WTC11 (cell line): ENCODE data around the gene DISP2. TPM values are rescaled to one million over a fixed set of nuclear protein-coding genes. Genes with fewer than 3 reads are reported as not detected.

Source experiments
- ATAC-seq: fragments of 200-7000 bp; cut with Tn5 transposase; 2 replicates; pipeline ENCODE4 v1.10.0; 2021; ENCODE audit warnings: mild to moderate bottlenecking, moderate library complexity
- CTCF ChIA-PET: fragments of 300-600 bp; sonication (Branson Sonifier 250); formaldehyde crosslinking; loops from one replicate; lab custom pipeline; 2021; ENCODE audit warnings: antibody characterized with exemption; lab: Charles Lee
- POLR2A ChIA-PET: fragments of 350-600 bp; sonication (Branson Sonifier 250); formaldehyde crosslinking; loops from one replicate; lab custom pipeline; 2021; ENCODE audit warnings: antibody characterized with exemption; lab: Charles Lee
- DNase-seq: peaks from one replicate; pipeline ENCODE4 v3.0.0; 2021; ENCODE audit warnings: low spot score
- H3K27ac Mint-ChIP-seq: 2 replicates; pipeline ENCODE4 v1.8.0; 2021; ENCODE audit warnings: mixed read lengths
- H3K27me3 Mint-ChIP-seq: 2 replicates; pipeline ENCODE4 v1.8.0; 2021; ENCODE audit warnings: low read depth, mild to moderate bottlenecking, moderate library complexity, mixed read lengths
- H3K36me3 Mint-ChIP-seq: 2 replicates; pipeline ENCODE4 v1.8.0; 2021; ENCODE audit warnings: mixed read lengths
- H3K4me1 Mint-ChIP-seq: 2 replicates; pipeline ENCODE4 v1.8.0; 2022; ENCODE audit warnings: mixed read lengths
- H3K4me3 Mint-ChIP-seq: 2 replicates; pipeline ENCODE4 v1.8.0; 2021; ENCODE audit warnings: mild to moderate bottlenecking, moderate library complexity, mixed read lengths
- H3K9me3 Mint-ChIP-seq: 2 replicates; pipeline ENCODE4 v1.8.0; 2021; ENCODE audit warnings: mixed read lengths
- ATF1 ChIP-seq: sonication (generic); formaldehyde crosslinking; IDR thresholded peaks from 2 replicates; pipeline ENCODE4 v1.8.1; 2023; ENCODE audit warnings: mild to moderate bottlenecking, moderate library complexity, missing genetic modification reagents
- ETV6 ChIP-seq: sonication (generic); formaldehyde crosslinking; IDR thresholded peaks from 2 replicates; pipeline ENCODE4 v1.8.1; 2022; ENCODE audit warnings: mild to moderate bottlenecking, missing genetic modification reagents
- GRHL2 ChIP-seq: fragments of 250-450 bp; sonication (Bioruptor Pico); IDR thresholded peaks from 2 replicates; pipeline ENCODE4 v1.8.0; 2022; ENCODE audit warnings: mild to moderate bottlenecking, moderate library complexity; ENCODE audit not compliant: insufficient replicate concordance, severe bottlenecking
- NFATC4 ChIP-seq: fragments of 250-450 bp; sonication (Bioruptor Pico); IDR thresholded peaks from 2 replicates; pipeline ENCODE4 v1.9.0; 2021; ENCODE audit warnings: mild to moderate bottlenecking
- PRRX2 ChIP-seq: fragments of 250-450 bp; sonication (Bioruptor Pico); IDR thresholded peaks from 2 replicates; pipeline ENCODE4 v1.8.0; 2021; ENCODE audit warnings: mild to moderate bottlenecking
- TP53 ChIP-seq: sonication (generic); formaldehyde crosslinking; IDR thresholded peaks from 2 replicates; pipeline ENCODE4 v1.8.1; 2023; ENCODE audit warnings: mild to moderate bottlenecking, missing genetic modification reagents
- ZNF317 ChIP-seq: sonication (generic); formaldehyde crosslinking; IDR thresholded peaks from 2 replicates; pipeline ENCODE4 v1.8.1; 2023; ENCODE audit warnings: low read depth, mild to moderate bottlenecking, moderate library complexity, missing genetic modification reagents, borderline replicate concordance
- ZNF416 ChIP-seq: fragments of 250-450 bp; sonication (Bioruptor Pico); IDR thresholded peaks from 2 replicates; pipeline ENCODE4 v1.9.0; 2021; ENCODE audit warnings: mild to moderate bottlenecking, inconsistent platforms
- total RNA-seq: library from RNA; stranded (reverse); gene quantifications from 3 replicates; pipeline ENCODE4 v1.2.3, GENCODE V29; 2021
- TF ChIP-seq, protein P1 (sequence below): sonication (generic); formaldehyde crosslinking; IDR thresholded peaks from 2 replicates; pipeline ENCODE4 v1.8.1; 2023; ENCODE audit warnings: mild to moderate bottlenecking, moderate library complexity, missing genetic modification reagents
- TF ChIP-seq, protein P2 (sequence below): sonication (generic); formaldehyde crosslinking; IDR thresholded peaks from 2 replicates; pipeline ENCODE4 v1.8.1; 2022; ENCODE audit warnings: low read depth, mild to moderate bottlenecking, moderate library complexity, missing genetic modification reagents, borderline replicate concordance
- TF ChIP-seq, protein P3 (sequence below): sonication (generic); formaldehyde crosslinking; IDR thresholded peaks from 2 replicates; pipeline ENCODE4 v1.8.1; 2022; ENCODE audit warnings: missing genetic modification reagents, borderline replicate concordance
- TF ChIP-seq, protein P4 (sequence below): sonication (generic); formaldehyde crosslinking; IDR thresholded peaks from 2 replicates; pipeline ENCODE4 v1.8.1; 2022; ENCODE audit warnings: mild to moderate bottlenecking, missing genetic modification reagents, moderate library complexity, borderline replicate concordance
- TF ChIP-seq, protein P5 (sequence below): sonication (generic); formaldehyde crosslinking; IDR thresholded peaks from 2 replicates; pipeline ENCODE4 v1.8.1; 2023; ENCODE audit warnings: mild to moderate bottlenecking, missing genetic modification reagents
- TF ChIP-seq, protein P6 (sequence below): fragments of 250-450 bp; sonication (Bioruptor Pico); IDR thresholded peaks from 2 replicates; pipeline ENCODE4 v1.8.0; 2021; ENCODE audit warnings: mild to moderate bottlenecking
- TF ChIP-seq, protein P7 (sequence below): sonication (generic); formaldehyde crosslinking; IDR thresholded peaks from 2 replicates; pipeline ENCODE4 v1.8.0; 2023; ENCODE audit warnings: missing genetic modification reagents
- TF ChIP-seq, protein P8 (sequence below): sonication (generic); formaldehyde crosslinking; conservative IDR thresholded peaks from 2 replicates; pipeline ENCODE4 v1.8.1; 2022; ENCODE audit warnings: mild to moderate bottlenecking, missing genetic modification reagents

Gene DISP2
- total RNA-seq, 1 experiment from 2014 or later: 3.5 TPM

DNA sequence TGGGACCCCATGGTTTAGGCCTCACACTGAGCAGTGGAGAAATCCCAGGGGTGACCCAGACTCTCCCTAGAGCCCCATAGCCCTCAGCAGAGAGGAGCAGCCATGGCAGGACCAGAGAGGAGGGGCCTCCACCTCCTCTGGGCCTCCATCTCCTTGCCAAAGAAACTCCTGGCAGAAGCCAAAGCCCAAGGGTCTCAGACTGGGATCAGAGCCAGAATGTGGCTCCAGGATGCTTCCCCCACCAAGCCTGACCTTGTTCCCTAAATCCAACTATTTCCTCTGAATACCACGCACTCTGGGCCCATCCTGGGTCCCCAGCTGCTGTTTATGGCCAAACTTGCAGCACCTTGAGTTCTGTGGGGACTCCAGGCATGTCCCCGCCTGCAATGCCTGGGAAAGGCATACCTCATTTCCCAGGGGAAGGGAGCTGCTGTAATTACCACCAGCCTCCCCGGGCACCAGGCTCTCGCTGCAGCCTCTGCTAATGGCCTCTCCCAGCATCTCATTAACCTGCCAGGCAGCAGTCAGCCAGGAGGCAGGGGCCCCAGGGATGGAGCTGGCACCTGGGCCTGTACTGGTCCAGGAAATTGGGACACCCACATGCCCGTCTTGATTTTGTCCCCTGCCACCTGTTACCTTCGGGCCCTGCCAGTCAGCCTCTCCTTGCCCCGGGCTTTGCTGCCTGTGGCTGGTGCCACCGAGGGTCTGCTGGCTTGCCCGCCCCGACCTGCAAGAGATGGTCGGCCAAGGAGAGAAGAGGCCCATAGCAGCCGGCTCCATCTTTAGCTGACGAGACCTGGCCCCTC, 21.9 kb upstream of the DISP2 start:
- Mint-ChIP-seq H3K9me3 (no peaks in the 10 kb centered on the region), H3K27ac (no peak overlapping the region), H3K36me3 (no peaks in the 10 kb centered on the region), H3K4me3 (no peak overlapping the region), H3K4me1 (peaks cover 40% of the 10 kb centered on the region), H3K27me3 (peaks cover 5% of the 10 kb centered on the region)
- TF ChIP-seq, protein P1, sequence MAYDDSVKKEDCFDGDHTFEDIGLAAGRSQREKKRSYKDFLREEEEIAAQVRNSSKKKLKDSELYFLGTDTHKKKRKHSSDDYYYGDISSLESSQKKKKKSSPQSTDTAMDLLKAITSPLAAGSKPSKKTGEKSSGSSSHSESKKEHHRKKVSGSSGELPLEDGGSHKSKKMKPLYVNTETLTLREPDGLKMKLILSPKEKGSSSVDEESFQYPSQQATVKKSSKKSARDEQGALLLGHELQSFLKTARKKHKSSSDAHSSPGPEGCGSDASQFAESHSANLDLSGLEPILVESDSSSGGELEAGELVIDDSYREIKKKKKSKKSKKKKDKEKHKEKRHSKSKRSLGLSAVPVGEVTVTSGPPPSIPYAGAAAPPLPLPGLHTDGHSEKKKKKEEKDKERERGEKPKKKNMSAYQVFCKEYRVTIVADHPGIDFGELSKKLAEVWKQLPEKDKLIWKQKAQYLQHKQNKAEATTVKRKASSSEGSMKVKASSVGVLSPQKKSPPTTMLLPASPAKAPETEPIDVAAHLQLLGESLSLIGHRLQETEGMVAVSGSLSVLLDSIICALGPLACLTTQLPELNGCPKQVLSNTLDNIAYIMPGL (CRISPR knock-in tag): no peak
- TF ChIP-seq NFATC4 (CRISPR knock-in tag) (no peak), ZNF416 (CRISPR knock-in tag) (no peak), TP53 (CRISPR knock-in tag) (no peak), ETV6 (CRISPR knock-in tag) (no peak), GRHL2 (CRISPR knock-in tag) (no peak), ATF1 (CRISPR knock-in tag) (no peak), ZNF317 (CRISPR knock-in tag) (no peak), PRRX2 (no peak)
- TF ChIP-seq, protein P2, sequence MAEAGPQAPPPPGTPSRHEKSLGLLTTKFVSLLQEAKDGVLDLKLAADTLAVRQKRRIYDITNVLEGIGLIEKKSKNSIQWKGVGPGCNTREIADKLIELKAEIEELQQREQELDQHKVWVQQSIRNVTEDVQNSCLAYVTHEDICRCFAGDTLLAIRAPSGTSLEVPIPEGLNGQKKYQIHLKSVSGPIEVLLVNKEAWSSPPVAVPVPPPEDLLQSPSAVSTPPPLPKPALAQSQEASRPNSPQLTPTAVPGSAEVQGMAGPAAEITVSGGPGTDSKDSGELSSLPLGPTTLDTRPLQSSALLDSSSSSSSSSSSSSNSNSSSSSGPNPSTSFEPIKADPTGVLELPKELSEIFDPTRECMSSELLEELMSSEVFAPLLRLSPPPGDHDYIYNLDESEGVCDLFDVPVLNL (CRISPR knock-in tag): no peak
- TF ChIP-seq, protein P3, sequence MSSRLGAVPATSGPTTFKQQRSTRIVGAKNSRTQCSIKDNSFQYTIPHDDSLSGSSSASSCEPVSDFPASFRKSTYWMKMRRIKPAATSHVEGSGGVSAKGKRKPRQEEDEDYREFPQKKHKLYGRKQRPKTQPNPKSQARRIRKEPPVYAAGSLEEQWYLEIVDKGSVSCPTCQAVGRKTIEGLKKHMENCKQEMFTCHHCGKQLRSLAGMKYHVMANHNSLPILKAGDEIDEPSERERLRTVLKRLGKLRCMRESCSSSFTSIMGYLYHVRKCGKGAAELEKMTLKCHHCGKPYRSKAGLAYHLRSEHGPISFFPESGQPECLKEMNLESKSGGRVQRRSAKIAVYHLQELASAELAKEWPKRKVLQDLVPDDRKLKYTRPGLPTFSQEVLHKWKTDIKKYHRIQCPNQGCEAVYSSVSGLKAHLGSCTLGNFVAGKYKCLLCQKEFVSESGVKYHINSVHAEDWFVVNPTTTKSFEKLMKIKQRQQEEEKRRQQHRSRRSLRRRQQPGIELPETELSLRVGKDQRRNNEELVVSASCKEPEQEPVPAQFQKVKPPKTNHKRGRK (CRISPR knock-in tag): no peak
- TF ChIP-seq, protein P4, sequence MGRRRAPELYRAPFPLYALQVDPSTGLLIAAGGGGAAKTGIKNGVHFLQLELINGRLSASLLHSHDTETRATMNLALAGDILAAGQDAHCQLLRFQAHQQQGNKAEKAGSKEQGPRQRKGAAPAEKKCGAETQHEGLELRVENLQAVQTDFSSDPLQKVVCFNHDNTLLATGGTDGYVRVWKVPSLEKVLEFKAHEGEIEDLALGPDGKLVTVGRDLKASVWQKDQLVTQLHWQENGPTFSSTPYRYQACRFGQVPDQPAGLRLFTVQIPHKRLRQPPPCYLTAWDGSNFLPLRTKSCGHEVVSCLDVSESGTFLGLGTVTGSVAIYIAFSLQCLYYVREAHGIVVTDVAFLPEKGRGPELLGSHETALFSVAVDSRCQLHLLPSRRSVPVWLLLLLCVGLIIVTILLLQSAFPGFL (CRISPR knock-in tag): no peak
- TF ChIP-seq, protein P5, sequence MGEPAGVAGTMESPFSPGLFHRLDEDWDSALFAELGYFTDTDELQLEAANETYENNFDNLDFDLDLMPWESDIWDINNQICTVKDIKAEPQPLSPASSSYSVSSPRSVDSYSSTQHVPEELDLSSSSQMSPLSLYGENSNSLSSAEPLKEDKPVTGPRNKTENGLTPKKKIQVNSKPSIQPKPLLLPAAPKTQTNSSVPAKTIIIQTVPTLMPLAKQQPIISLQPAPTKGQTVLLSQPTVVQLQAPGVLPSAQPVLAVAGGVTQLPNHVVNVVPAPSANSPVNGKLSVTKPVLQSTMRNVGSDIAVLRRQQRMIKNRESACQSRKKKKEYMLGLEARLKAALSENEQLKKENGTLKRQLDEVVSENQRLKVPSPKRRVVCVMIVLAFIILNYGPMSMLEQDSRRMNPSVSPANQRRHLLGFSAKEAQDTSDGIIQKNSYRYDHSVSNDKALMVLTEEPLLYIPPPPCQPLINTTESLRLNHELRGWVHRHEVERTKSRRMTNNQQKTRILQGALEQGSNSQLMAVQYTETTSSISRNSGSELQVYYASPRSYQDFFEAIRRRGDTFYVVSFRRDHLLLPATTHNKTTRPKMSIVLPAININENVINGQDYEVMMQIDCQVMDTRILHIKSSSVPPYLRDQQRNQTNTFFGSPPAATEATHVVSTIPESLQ (CRISPR knock-in tag): no peak
- TF ChIP-seq, protein P6, sequence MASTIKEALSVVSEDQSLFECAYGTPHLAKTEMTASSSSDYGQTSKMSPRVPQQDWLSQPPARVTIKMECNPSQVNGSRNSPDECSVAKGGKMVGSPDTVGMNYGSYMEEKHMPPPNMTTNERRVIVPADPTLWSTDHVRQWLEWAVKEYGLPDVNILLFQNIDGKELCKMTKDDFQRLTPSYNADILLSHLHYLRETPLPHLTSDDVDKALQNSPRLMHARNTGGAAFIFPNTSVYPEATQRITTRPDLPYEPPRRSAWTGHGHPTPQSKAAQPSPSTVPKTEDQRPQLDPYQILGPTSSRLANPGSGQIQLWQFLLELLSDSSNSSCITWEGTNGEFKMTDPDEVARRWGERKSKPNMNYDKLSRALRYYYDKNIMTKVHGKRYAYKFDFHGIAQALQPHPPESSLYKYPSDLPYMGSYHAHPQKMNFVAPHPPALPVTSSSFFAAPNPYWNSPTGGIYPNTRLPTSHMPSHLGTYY (CRISPR knock-in tag): no peak
- TF ChIP-seq, protein P7, sequence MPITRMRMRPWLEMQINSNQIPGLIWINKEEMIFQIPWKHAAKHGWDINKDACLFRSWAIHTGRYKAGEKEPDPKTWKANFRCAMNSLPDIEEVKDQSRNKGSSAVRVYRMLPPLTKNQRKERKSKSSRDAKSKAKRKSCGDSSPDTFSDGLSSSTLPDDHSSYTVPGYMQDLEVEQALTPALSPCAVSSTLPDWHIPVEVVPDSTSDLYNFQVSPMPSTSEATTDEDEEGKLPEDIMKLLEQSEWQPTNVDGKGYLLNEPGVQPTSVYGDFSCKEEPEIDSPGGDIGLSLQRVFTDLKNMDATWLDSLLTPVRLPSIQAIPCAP (CRISPR knock-in tag): no peak
- TF ChIP-seq, protein P8, sequence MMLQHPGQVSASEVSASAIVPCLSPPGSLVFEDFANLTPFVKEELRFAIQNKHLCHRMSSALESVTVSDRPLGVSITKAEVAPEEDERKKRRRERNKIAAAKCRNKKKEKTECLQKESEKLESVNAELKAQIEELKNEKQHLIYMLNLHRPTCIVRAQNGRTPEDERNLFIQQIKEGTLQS (CRISPR knock-in tag): no peak
- DNase-seq (no peak), ATAC-seq (no peak)
- CTCF ChIA-PET: interaction anchor here (0.8 to 9.6 kb wide), 35 partner anchors 8 to 558 kb away, joined by 3 to 264 read pairs (median 15); partner anchors contain the start of genes BAHD1, DISP2, INAFM2 and IVD
- POLR2A ChIA-PET: interaction anchor here (1.6 to 2.8 kb wide), 2 partner anchors 8 to 13 kb away, joined by 6 to 10 read pairs; partner anchors contain the start of gene INAFM2
